GM12874 (cell line): Measurements from ENCODE around the gene DGAT2L6.

Experiments used
- CTCF ChIP-seq: IDR thresholded peaks from 2 replicates; pipeline ENCODE4 v1.5.1; 2011; ENCODE audit warnings: low read depth, mild to moderate bottlenecking, control low read depth, low read length, moderate library complexity; ENCODE audit not compliant: insufficient read depth

Gene DGAT2L6

DNA sequence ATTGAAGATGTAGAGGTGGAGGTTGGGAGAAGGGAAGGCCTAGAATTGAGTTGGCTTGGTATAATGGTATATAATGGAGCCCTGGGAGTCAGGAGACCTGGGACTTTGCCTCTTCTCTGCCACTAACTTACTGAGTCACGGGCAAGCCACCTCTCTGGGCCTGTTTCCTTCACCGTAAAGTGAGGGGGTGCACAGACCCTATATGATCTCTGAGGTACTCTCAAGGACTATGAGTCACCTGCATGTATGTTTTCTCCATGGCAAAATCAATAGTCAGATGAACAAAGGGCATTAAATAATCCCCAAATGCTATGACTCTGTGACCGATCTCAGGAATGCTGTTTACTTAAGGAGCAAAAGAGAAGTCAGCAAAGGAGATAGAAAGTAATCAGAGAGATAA lies 77.6 kb downstream of the DGAT2L6 start:
- TF ChIP-seq CTCF: no peak
